ENCODE results near the gene ASB10. TPM values are rescaled to one million over a fixed set of nuclear protein-coding genes. Genes with fewer than 3 reads are reported as not detected.

The ASB10 gene
- total and polyA plus RNA-seq, 2 donors (not counting 1 experiment from before 2014, with no cell fraction given), result not detected

GRCh38 chr7:151129117-151129959 lies 57.7 kb downstream of the ASB10 start:
- Histone ChIP-seq H3K79me2 (ENCODE audit: control insufficient read depth, insufficient read depth, low read length) (no peaks in the 10 kb centered on the region), H3K4me2 (ENCODE audit: extremely low read depth, insufficient read depth, low read length) (no peak overlapping the region), H3K27me3 (ENCODE audit: control insufficient read depth, insufficient read depth, low read length) (no peaks in the 10 kb centered on the region), H3K4me3 (replicated peaks in 1 of 4; ENCODE audit: control extremely low read depth in 1 of 4, insufficient read depth in 1 of 4, low read depth in 3 of 4, low read length in 4 of 4) (no peak overlapping the region), H4K20me1 (ENCODE audit: control insufficient read depth, extremely low read depth, insufficient read depth, low read length) (no peaks in the 10 kb centered on the region), H2AFZ (ENCODE audit: low read length) (no peak overlapping the region), H3K9me3 (ENCODE audit: control insufficient read depth, insufficient read depth, low read depth, low read length) (no peaks in the 10 kb centered on the region), H3K36me3 (ENCODE audit: control insufficient read depth, insufficient read depth, low read length) (peaks cover 20% of the 10 kb centered on the region), H3K9ac (ENCODE audit: insufficient read depth, low read length) (no peak overlapping the region), H3K27ac (ENCODE audit: insufficient read depth, low read length) (no peak overlapping the region), H3K4me1 (ENCODE audit: control insufficient read depth, extremely low read depth, insufficient read depth, low read length) (peaks cover 5% of the 10 kb centered on the region)
- TF ChIP-seq EZH2 (IDR thresholded peaks at IDR 0.05; ENCODE audit: low read length, missing control alignments), result no peak
- TF ChIP-seq CTCF (conservative IDR thresholded peaks at IDR 0.05 in 1 of 2, IDR thresholded peaks at IDR 0.05 in 1 of 2; ENCODE audit: low read depth in 1 of 2, low read length in 2 of 2), result no peak
- no peak for DNase-seq (ENCODE audit: low read depth in 2 of 2)

- Histone ChIP-seq H3K9ac (ENCODE audit: insufficient read depth, low read length) (no peak overlapping the region), H3K36me3 (ENCODE audit: control insufficient read depth, insufficient read depth, low read length) (peaks cover 16% of the 10 kb centered on the region), H3K4me2 (ENCODE audit: extremely low read depth, insufficient read depth, low read length) (no peak overlapping the region), H4K20me1 (ENCODE audit: control insufficient read depth, extremely low read depth, insufficient read depth, low read length) (no peaks in the 10 kb centered on the region), H2AFZ (ENCODE audit: low read length) (no peak overlapping the region), H3K4me1 (ENCODE audit: control insufficient read depth, extremely low read depth, insufficient read depth, low read length) (peaks cover 5% of the 10 kb centered on the region), H3K4me3 (replicated peaks in 1 of 4; ENCODE audit: control extremely low read depth in 1 of 4, insufficient read depth in 1 of 4, low read depth in 3 of 4, low read length in 4 of 4) (no peak overlapping the region), H3K9me3 (ENCODE audit: control insufficient read depth, insufficient read depth, low read depth, low read length) (no peaks in the 10 kb centered on the region), H3K27me3 (ENCODE audit: control insufficient read depth, insufficient read depth, low read length) (no peaks in the 10 kb centered on the region), H3K79me2 (ENCODE audit: control insufficient read depth, insufficient read depth, low read length) (no peaks in the 10 kb centered on the region), H3K27ac (ENCODE audit: insufficient read depth, low read length) (no peak overlapping the region)
- DNase-seq (ENCODE audit: low read depth in 2 of 2), result no peak
- TF ChIP-seq CTCF (conservative IDR thresholded peaks at IDR 0.05 in 1 of 2, IDR thresholded peaks at IDR 0.05 in 1 of 2; ENCODE audit: low read depth in 1 of 2, low read length in 2 of 2), result no peak
- no peak for TF ChIP-seq EZH2 (IDR thresholded peaks at IDR 0.05; ENCODE audit: low read length, missing control alignments)
Measured at GRCh38 chr7:151128716-151129115, 58.3 kb downstream of the ASB10 start.

DNA sequence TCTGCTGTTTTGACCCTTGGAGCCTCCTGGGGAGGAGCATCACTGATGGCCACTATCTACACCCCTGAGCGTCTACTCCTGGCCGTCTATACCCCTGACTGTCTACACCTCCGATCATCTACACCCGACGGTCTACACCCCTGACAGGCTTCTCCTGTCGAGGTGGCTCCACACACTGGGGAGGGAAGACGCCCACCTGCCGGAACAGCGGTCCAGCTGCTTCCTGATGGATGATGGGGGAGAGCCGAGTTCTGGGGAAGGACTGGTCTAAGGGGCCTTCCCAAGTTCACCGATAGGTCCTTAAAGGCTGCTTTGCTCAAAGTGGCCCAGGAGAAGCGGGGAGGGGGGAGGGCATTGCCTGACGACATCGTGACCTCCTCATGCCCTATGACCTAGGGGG lies 58.9 kb downstream of the ASB10 start:
- Histone ChIP-seq H3K27ac (ENCODE audit: insufficient read depth, low read length) (no peak overlapping the region), H3K4me1 (ENCODE audit: control insufficient read depth, extremely low read depth, insufficient read depth, low read length) (peaks cover 5% of the 10 kb centered on the region), H2AFZ (ENCODE audit: low read length) (no peak overlapping the region), H3K4me3 (replicated peaks in 1 of 4; ENCODE audit: control extremely low read depth in 1 of 4, insufficient read depth in 1 of 4, low read depth in 3 of 4, low read length in 4 of 4) (no peak overlapping the region), H3K27me3 (ENCODE audit: control insufficient read depth, insufficient read depth, low read length) (no peaks in the 10 kb centered on the region), H3K9ac (ENCODE audit: insufficient read depth, low read length) (no peak overlapping the region), H4K20me1 (ENCODE audit: control insufficient read depth, extremely low read depth, insufficient read depth, low read length) (no peaks in the 10 kb centered on the region), H3K9me3 (ENCODE audit: control insufficient read depth, insufficient read depth, low read depth, low read length) (no peaks in the 10 kb centered on the region), H3K36me3 (ENCODE audit: control insufficient read depth, insufficient read depth, low read length) (peaks cover 19% of the 10 kb centered on the region), H3K79me2 (ENCODE audit: control insufficient read depth, insufficient read depth, low read length) (no peaks in the 10 kb centered on the region), H3K4me2 (ENCODE audit: extremely low read depth, insufficient read depth, low read length) (no peak overlapping the region)
- no peak for DNase-seq (ENCODE audit: low read depth in 2 of 2)
- TF ChIP-seq CTCF (conservative IDR thresholded peaks at IDR 0.05 in 1 of 2, IDR thresholded peaks at IDR 0.05 in 1 of 2; ENCODE audit: low read depth in 1 of 2, low read length in 2 of 2), result no peak
- no peak for TF ChIP-seq EZH2 (IDR thresholded peaks at IDR 0.05; ENCODE audit: low read length, missing control alignments)

Data from fibroblast of lung (primary cell).